ENCODE data around the gene ATP2B2. TPM values are rescaled to one million over a fixed set of nuclear protein-coding genes. Genes with fewer than 3 reads are reported as not detected.

The ATP2B2 gene
- total RNA-seq, 4 donors from 2014 or later = 0.31 to 2.9 (median 1.8) TPM

- in situ Hi-C loops (cut with MboI; ENCODE audit: low sequenced_read_pairs in 4 of 4) = no loop called here
- intact Hi-C loops (cut with DNase I; ENCODE audit: low total_unique reads) = no loop called here
- Histone ChIP-seq H3K36me3 (no peaks in the 10 kb centered on the region), H3K4me1 (peaks cover 37 to 54% of the 10 kb centered on the region in 2 donors), H3K27ac (peak overlapping the region in 3 of 4 donors; percentile 86 to 88 (median 87)), H3K27me3 (no peaks in the 10 kb centered on the region), H3K9me3 (no peaks in the 10 kb centered on the region), H3K4me3 (no peak overlapping the region)
- ATAC-seq (no peak), DNase-seq (no peak)
- TF ChIP-seq CTCF (IDR thresholded peaks at IDR 0.05 in 4 of 5, conservative IDR thresholded peaks at IDR 0.05 in 1 of 5) (no peak), POLR2A (IDR thresholded peaks at IDR 0.05) (no peak)
These were observed 56.0 kb downstream of the ATP2B2 start for GRCh38 chr3:10449436-10449835.

DNA sequence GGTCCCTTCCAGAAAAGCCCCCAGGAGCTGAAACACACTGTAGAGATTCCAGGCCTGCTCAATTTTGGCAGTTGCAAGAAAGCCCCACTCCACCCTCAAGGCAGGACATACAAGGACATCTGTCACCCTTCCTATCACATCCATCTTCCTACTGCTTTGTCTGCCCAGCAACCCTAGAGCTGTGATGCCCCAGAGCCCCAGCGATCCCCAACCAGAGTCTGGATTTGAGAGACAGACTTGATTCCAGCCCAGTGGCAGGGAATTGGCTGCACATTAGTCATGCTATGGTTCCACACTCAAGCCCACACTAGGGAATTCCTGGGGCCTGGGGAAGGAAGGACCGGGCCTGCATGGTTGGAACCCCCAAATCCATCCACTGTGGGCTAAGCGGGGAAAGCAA, 56.8 kb downstream of the ATP2B2 start:
- TF ChIP-seq CTCF (IDR thresholded peaks at IDR 0.05 in 4 of 5, conservative IDR thresholded peaks at IDR 0.05 in 1 of 5) (no peak), POLR2A (IDR thresholded peaks at IDR 0.05) (no peak)
- no peak overlapping the region for H3K4me3 ChIP-seq
- ATAC-seq (no peak), DNase-seq (no peak)
- H3K9me3 ChIP-seq = no peaks in the 10 kb centered on the region
- H3K4me1 ChIP-seq = peaks cover 37 to 54% of the 10 kb centered on the region in 2 donors
- in situ Hi-C loops (cut with MboI; ENCODE audit: low sequenced_read_pairs in 4 of 4) = no loop called here
- H3K27me3 ChIP-seq = no peaks in the 10 kb centered on the region
- intact Hi-C loops (cut with DNase I; ENCODE audit: low total_unique reads) = no loop called here
- peak overlapping the region; percentile 18 to 88 (median 86) for H3K27ac ChIP-seq
- H3K36me3 ChIP-seq = no peaks in the 10 kb centered on the region

GRCh38 chr3:10447527-10448260, 57.7 kb downstream of the ATP2B2 start:
- H3K4me1 ChIP-seq = peaks cover 37 to 54% of the 10 kb centered on the region in 2 donors
- H3K36me3 ChIP-seq = no peaks in the 10 kb centered on the region
- H3K4me3 ChIP-seq = no peak overlapping the region
- ATAC-seq (peak; percentile 93), DNase-seq (peak; percentile 72 to 90)
- intact Hi-C loops (cut with DNase I; ENCODE audit: low total_unique reads) (no loop called here), in situ Hi-C loops (cut with MboI; ENCODE audit: low sequenced_read_pairs in 4 of 4) (no loop called here)
- H3K27ac ChIP-seq = peak overlapping the region; percentile 81 to 88 (median 86)
- TF ChIP-seq CTCF (IDR thresholded peaks at IDR 0.05 in 4 of 5, conservative IDR thresholded peaks at IDR 0.05 in 1 of 5) (no peak), POLR2A (IDR thresholded peaks at IDR 0.05) (no peak)
- H3K9me3 ChIP-seq = no peaks in the 10 kb centered on the region
- no peaks in the 10 kb centered on the region for H3K27me3 ChIP-seq

DNA sequence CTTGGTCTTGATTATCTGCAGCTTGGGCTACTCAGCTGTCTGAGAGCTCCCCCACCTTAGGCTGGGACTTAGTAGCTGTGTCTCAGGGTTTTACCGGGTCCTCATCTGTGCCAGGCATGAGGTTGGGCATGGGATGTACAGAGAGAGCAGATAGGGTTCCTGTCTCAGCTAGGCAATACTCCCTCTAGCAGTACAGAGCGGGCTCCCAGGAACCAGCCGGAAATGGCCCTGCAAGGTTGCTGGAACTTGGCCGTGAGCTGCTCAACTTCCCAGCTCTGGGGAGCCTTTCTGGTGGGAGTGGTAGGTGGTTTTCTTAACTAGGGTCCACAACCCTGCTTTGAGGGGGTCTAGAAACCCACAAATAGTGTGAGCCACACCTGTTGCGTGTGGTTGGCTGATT, 58.3 kb downstream of the ATP2B2 start:
- no peaks in the 10 kb centered on the region for H3K36me3 ChIP-seq
- peak overlapping the region; percentile 81 to 88 (median 86) for H3K27ac ChIP-seq
- DNase-seq (no peak), ATAC-seq (peak; percentile 39 to 45)
- no peaks in the 10 kb centered on the region for H3K27me3 ChIP-seq
- intact Hi-C loops (cut with DNase I; ENCODE audit: low total_unique reads) = no loop called here
- in situ Hi-C loops (cut with MboI; ENCODE audit: low sequenced_read_pairs in 4 of 4) = no loop called here
- H3K4me3 ChIP-seq = no peak overlapping the region
- no peaks in the 10 kb centered on the region for H3K9me3 ChIP-seq
- peaks cover 37 to 54% of the 10 kb centered on the region in 2 donors for H3K4me1 ChIP-seq
- no peak for TF ChIP-seq POLR2A (IDR thresholded peaks at IDR 0.05)
- TF ChIP-seq CTCF (IDR thresholded peaks at IDR 0.05 in 4 of 5, conservative IDR thresholded peaks at IDR 0.05 in 1 of 5) = no peak
